ENCODE data around the gene MAGI3. TPM values are rescaled to one million over a fixed set of nuclear protein-coding genes. Genes with fewer than 3 reads are reported as not detected.

MAGI3 gene
- total RNA-seq, 2 donors from 2014 or later, result 23.4 to 29.4 TPM

DNA sequence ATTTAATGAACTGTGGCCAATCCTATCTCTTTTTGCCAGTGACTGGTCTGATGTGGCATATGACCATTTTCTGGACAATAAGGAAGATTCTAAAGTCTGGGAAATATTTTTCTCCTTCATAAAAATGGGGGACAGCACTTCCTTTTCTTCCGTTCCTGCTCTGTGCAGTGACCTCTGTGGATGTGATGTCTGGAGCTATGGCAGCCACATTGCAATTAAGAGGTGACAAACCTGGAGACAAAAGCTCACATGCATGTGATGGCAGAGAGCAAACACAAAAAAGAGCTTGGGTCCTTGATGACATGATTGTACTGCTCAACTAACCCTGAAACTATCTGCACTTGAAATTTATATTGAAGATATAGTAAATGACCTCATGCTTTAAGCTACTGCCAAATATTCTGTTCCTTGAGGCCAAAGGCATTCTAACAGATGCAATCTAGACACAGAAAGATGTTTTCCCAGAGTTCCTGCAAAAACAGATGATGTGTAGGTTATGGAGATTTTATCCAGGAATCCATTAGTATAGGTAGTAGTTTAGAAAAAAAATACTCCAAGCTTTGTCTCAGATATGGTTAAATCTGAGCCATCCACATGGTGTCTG, 2.2 kb upstream of the MAGI3 start:
- H3K4me3 ChIP-seq, result no peak overlapping the region
- H3K27ac ChIP-seq, result no peak overlapping the region
- TF ChIP-seq, protein P1, sequence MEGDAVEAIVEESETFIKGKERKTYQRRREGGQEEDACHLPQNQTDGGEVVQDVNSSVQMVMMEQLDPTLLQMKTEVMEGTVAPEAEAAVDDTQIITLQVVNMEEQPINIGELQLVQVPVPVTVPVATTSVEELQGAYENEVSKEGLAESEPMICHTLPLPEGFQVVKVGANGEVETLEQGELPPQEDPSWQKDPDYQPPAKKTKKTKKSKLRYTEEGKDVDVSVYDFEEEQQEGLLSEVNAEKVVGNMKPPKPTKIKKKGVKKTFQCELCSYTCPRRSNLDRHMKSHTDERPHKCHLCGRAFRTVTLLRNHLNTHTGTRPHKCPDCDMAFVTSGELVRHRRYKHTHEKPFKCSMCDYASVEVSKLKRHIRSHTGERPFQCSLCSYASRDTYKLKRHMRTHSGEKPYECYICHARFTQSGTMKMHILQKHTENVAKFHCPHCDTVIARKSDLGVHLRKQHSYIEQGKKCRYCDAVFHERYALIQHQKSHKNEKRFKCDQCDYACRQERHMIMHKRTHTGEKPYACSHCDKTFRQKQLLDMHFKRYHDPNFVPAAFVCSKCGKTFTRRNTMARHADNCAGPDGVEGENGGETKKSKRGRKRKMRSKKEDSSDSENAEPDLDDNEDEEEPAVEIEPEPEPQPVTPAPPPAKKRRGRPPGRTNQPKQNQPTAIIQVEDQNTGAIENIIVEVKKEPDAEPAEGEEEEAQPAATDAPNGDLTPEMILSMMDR (IDR thresholded peaks at IDR 0.05), result no peak
- DNase-seq (ENCODE audit: low spot score) (no peak), ATAC-seq (ENCODE audit: insufficient number of reproducible peaks, low FRiP score, low read depth) (no peak)
- H3K4me1 ChIP-seq (ENCODE audit: control insufficient read depth in 1 of 2, low read depth in 2 of 2), result peaks cover 3 to 25% of the 10 kb centered on the region in 2 donors
- H3K36me3 ChIP-seq, result no peaks in the 10 kb centered on the region
- H3K9me3 ChIP-seq, result no peaks in the 10 kb centered on the region
- no peaks in the 10 kb centered on the region for H3K27me3 ChIP-seq (replicated peaks; ENCODE audit: insufficient read depth)

DNA sequence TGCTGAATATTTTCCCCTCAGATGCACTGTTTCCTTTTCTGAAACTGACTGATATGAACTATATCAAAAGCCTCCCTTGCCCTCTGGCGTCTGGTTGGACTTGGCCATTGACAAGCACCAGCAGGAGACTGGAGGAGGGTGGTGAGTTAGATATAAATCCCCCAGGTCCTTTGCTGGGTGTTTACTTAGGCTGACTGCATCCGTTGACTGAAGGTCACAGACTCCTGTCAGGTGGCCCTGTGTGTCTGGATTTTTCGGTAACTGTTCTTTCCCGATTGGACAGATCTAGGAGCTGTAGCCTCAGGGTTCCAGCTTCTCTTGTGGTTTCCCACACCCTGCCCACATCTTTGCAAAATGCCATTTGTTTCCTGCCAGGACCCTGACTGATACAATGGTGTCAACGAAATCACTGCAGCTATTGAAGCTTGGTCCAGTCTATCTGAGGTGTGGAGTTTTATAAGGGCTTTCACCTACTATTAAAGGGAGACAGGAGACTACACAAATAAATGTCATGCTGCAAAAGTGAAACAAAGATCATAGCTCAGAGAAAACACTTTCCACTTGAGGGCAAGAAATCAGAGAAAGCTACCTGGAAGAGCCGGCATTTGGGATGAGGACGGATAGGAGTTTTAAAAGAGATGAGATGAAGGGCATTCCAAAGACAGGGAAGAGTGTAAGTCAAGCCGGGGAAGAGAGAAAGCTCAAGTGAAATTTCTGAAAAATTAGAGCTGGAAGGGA, 1.5 kb upstream of the MAGI3 start:
- no peak overlapping the region for H3K27ac ChIP-seq
- H3K36me3 ChIP-seq, result no peaks in the 10 kb centered on the region
- H3K4me1 ChIP-seq (ENCODE audit: control insufficient read depth in 1 of 2, low read depth in 2 of 2), result peaks cover 5 to 32% of the 10 kb centered on the region in 2 donors
- TF ChIP-seq, protein P1 (IDR thresholded peaks at IDR 0.05), result no peak
- ATAC-seq (ENCODE audit: insufficient number of reproducible peaks, low FRiP score, low read depth), result no peak
- H3K9me3 ChIP-seq, result no peaks in the 10 kb centered on the region
- peak overlapping the region; percentile 98 for H3K4me3 ChIP-seq
- no peaks in the 10 kb centered on the region for H3K27me3 ChIP-seq (replicated peaks; ENCODE audit: insufficient read depth)
- no peak for DNase-seq (ENCODE audit: low spot score)

DNA sequence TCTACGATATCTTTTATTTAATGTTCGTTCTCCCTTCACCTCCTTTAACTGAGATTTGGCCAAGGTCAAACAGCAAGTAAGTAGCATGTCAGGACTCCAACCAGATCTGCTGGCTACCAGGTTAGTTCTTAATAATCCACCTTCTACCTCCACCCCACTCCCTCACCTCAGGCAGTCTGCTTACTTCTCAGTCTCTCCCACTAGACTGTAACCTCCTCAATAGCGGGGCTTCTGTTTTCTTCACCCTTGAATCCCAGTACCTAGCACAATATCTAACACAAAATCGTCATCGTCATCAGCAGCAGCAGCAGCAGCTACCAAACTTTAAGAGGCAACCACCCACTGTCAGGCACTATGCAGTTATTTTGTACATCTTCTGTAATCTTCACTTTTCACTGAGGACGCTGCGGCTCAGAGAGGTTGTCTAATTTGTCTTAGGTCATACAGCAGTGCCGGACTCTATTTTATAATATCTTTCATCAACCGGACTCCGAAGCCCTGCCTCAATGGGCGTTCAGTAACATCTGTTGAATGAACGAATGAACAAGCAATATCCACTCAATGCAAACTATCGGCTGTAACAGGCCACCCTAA, 859 bp upstream of the MAGI3 start:
- Histone ChIP-seq H3K4me3 (peak overlapping the region; percentile 98), H3K27me3 (replicated peaks; ENCODE audit: insufficient read depth) (no peaks in the 10 kb centered on the region), H3K9me3 (no peaks in the 10 kb centered on the region), H3K4me1 (ENCODE audit: control insufficient read depth in 1 of 2, low read depth in 2 of 2) (peaks cover 8 to 34% of the 10 kb centered on the region in 2 donors), H3K27ac (peak overlapping the region; percentile 39 to 78), H3K36me3 (no peaks in the 10 kb centered on the region)
- TF ChIP-seq, protein P1 (IDR thresholded peaks at IDR 0.05), result no peak
- no peak for ATAC-seq (ENCODE audit: insufficient number of reproducible peaks, low FRiP score, low read depth)
- DNase-seq (ENCODE audit: low spot score), result no peak

DNA sequence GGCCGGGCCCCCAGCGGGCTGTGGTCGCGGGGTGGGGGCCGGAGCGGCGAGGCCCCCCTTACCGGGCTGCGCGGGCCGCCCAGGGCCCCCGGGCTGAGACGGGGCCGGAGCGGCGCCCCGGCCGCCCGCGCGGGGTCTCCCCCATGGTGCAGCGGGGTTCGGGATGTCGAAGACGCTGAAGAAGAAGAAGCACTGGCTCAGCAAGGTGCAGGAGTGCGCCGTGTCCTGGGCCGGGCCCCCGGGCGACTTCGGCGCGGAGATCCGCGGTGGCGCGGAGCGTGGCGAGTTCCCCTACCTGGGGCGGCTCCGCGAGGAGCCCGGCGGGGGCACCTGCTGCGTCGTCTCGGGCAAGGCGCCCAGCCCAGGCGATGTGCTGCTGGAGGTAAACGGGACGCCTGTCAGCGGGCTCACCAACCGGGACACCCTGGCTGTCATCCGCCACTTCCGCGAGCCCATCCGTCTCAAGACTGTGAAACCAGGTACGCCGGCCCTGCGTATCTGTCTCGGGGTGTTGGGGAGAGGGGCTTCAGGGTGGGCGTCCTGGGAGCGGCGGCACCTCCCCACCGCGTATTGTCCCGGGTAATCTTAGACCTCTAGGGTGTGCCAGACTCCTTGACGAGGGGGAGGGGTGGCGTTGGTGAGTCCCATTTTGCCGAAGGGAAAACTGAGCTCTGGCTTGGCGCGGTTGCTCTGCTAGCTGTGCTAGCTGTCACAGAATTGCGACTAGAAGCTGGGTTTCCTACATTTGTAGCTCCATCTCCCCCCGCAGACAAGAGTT, 745 bp downstream of the MAGI3 start:
- Histone ChIP-seq H3K4me3 (peak overlapping the region; percentile 98), H3K36me3 (no peaks in the 10 kb centered on the region), H3K27ac (peak overlapping the region; percentile 75 to 78), H3K4me1 (ENCODE audit: control insufficient read depth in 1 of 2, low read depth in 2 of 2) (peaks cover 8 to 34% of the 10 kb centered on the region in 2 donors), H3K9me3 (no peaks in the 10 kb centered on the region), H3K27me3 (replicated peaks; ENCODE audit: insufficient read depth) (no peaks in the 10 kb centered on the region)
- TF ChIP-seq, protein P1 (IDR thresholded peaks at IDR 0.05), result no peak
- DNase-seq (ENCODE audit: low spot score) (no peak), ATAC-seq (ENCODE audit: insufficient number of reproducible peaks, low FRiP score, low read depth) (no peak)

Data from thoracic aorta (tissue), 2 donors.